GM21381 (cell line): ENCODE results near the gene ATG5.

Source experiments
- ATAC-seq: cut with Tn5 transposase; IDR thresholded peaks from one replicate; pipeline ENCODE4 v1.9.1; 2021; ENCODE audit warnings: mild to moderate bottlenecking, moderate library complexity; ENCODE audit not compliant: unreplicated experiment

ATG5 gene

GRCh38 chr6:106226676-106227075 is 98.9 kb downstream of the ATG5 start:
- ATAC-seq, result no peak

GRCh38 chr6:106225581-106225980 is 100.0 kb downstream of the ATG5 start:
- no peak for ATAC-seq

- ATAC-seq, result no peak
These were observed 102.1 kb downstream of the ATG5 start for GRCh38 chr6:106223300-106223930.

- ATAC-seq, result peak; percentile 78
These were observed 105.1 kb downstream of the ATG5 start for GRCh38 chr6:106220485-106220884.

GRCh38 chr6:106216527-106216926 is 109.0 kb downstream of the ATG5 start:
- ATAC-seq, result no peak

GRCh38 chr6:106215608-106216007 is 110.0 kb downstream of the ATG5 start:
- ATAC-seq, result no peak

GRCh38 chr6:106214531-106214930 is 111.0 kb downstream of the ATG5 start:
- ATAC-seq, result no peak

- ATAC-seq, result no peak
These were observed 111.8 kb downstream of the ATG5 start for GRCh38 chr6:106213660-106214289.

- no peak for ATAC-seq
These were observed 113.0 kb downstream of the ATG5 start for GRCh38 chr6:106212576-106212975.

- ATAC-seq, result peak; percentile 55
These were observed 118.7 kb downstream of the ATG5 start for GRCh38 chr6:106206905-106207304.

- no peak for ATAC-seq
These were observed 120.6 kb downstream of the ATG5 start for GRCh38 chr6:106204961-106205360.

- ATAC-seq, result no peak
These were observed 125.6 kb downstream of the ATG5 start for GRCh38 chr6:106199998-106200397.

- ATAC-seq, result no peak
These were observed 126.2 kb downstream of the ATG5 start for GRCh38 chr6:106199331-106199730.

GRCh38 chr6:106197441-106197840 is 128.1 kb downstream of the ATG5 start:
- ATAC-seq, result no peak

GRCh38 chr6:106194949-106195921 is 130.3 kb downstream of the ATG5 start:
- ATAC-seq, result peak; percentile 55

- ATAC-seq, result no peak
These were observed 132.7 kb downstream of the ATG5 start for GRCh38 chr6:106192824-106193223.

- no peak for ATAC-seq
These were observed 137.3 kb downstream of the ATG5 start for GRCh38 chr6:106188104-106188794.

- no peak for ATAC-seq
These were observed 138.1 kb downstream of the ATG5 start for GRCh38 chr6:106187424-106187982.

- no peak for ATAC-seq
These were observed 138.8 kb downstream of the ATG5 start for GRCh38 chr6:106186714-106187113.

- no peak for ATAC-seq
These were observed 139.4 kb downstream of the ATG5 start for GRCh38 chr6:106186172-106186571.

- ATAC-seq, result no peak
These were observed 139.9 kb downstream of the ATG5 start for GRCh38 chr6:106185615-106186014.
